Endodermal cell (in vitro differentiated cells): ENCODE data around the gene HES7. TPM values are rescaled to one million over a fixed set of nuclear protein-coding genes. Genes with fewer than 3 reads are reported as not detected.

Source experiments
- DNase-seq: peaks from one replicate; pipeline ENCODE4 v3.0.0-alpha.2; 2017
- H3K27ac ChIP-seq: 2 replicates; pipeline ENCODE4 v1.5.1; 2013; ENCODE audit warnings: mild to moderate bottlenecking, low read depth, low read length, moderate library complexity
- H3K27me3 ChIP-seq: 2 replicates; pipeline ENCODE4 v1.6.1; 2013; ENCODE audit warnings: mild to moderate bottlenecking, low read length, moderate library complexity; ENCODE audit not compliant: insufficient read depth, control insufficient read depth, poor library complexity, severe bottlenecking
- H3K36me3 ChIP-seq: 2 replicates; pipeline ENCODE4 v1.7.0; 2013; ENCODE audit warnings: mild to moderate bottlenecking, low read length, moderate library complexity; ENCODE audit not compliant: control insufficient read depth, insufficient read depth
- H3K4me1 ChIP-seq: one replicate; pipeline ENCODE4 v1.7.0; 2013; ENCODE audit warnings: low read length; ENCODE audit not compliant: control insufficient read depth, insufficient read depth
- H3K4me3 ChIP-seq: 2 replicates; pipeline ENCODE4 v1.5.1; 2013; ENCODE audit warnings: mild to moderate bottlenecking, low read length, moderate library complexity
- H3K9ac ChIP-seq: 2 replicates; pipeline ENCODE4 v1.6.1; 2013; ENCODE audit warnings: mild to moderate bottlenecking, low read length, moderate library complexity; ENCODE audit not compliant: poor library complexity, severe bottlenecking; ENCODE audit errors: extremely low read depth
- H3K9me3 ChIP-seq: 2 replicates; pipeline ENCODE4 v1.6.1; 2013; ENCODE audit warnings: mild to moderate bottlenecking, low read length, moderate library complexity; ENCODE audit not compliant: control insufficient read depth
- H3K27ac Mint-ChIP-seq: 2 replicates; pipeline ENCODE4 v1.8.0; 2020; ENCODE audit warnings: mixed read lengths
- H3K27me3 Mint-ChIP-seq: 2 replicates; pipeline ENCODE4 v1.8.0; 2021; ENCODE audit warnings: mild to moderate bottlenecking, mixed read lengths; ENCODE audit not compliant: insufficient read depth
- H3K36me3 Mint-ChIP-seq: 2 replicates; pipeline ENCODE4 v1.8.0; 2020; ENCODE audit warnings: low read depth, mixed read lengths
- H3K4me1 Mint-ChIP-seq: 2 replicates; pipeline ENCODE4 v1.8.0; 2020; ENCODE audit warnings: mixed read lengths
- H3K4me3 Mint-ChIP-seq: 2 replicates; pipeline ENCODE4 v1.8.0; 2020; ENCODE audit warnings: mild to moderate bottlenecking, moderate library complexity, mixed read lengths
- H3K9me3 Mint-ChIP-seq: 2 replicates; pipeline ENCODE4 v1.8.0; 2020; ENCODE audit warnings: mild to moderate bottlenecking, mixed read lengths
- WGBS, 2 experiments: methylation state at CpG; one replicate each; pipeline versions ENCODE4 v1.1.5 to v1.1.7; 2013; ENCODE audit warnings: missing lambda C conversion rate in 2 of 2, mixed read lengths in 1 of 2; ENCODE audit not compliant: insufficient coverage in 1 of 2, insufficient read length in 1 of 2; 5-methylcytosine and 5-hydroxymethylcytosine counted together
- total RNA-seq, 2 donors: library from RNA; stranded (reverse); fragmentation: NEBNext Ultra II Directional in 1 of 2; extraction: Animal tissue kit (Norgen Biotek cat#: 25700) in 1 of 2; gene quantifications; 2 replicates in 1 of 2; 3 replicates in 1 of 2; pipeline ENCODE4 v1.2.1, GENCODE V29; 2021
- TF ChIP-seq, protein P1 (sequence below): fragments of 200-600 bp; sonication (generic); conservative IDR thresholded peaks from 2 replicates; pipeline ENCODE4 v1.5.0; 2021; ENCODE audit warnings: antibody characterized with exemption, mild to moderate bottlenecking

Gene HES7
- total RNA-seq, 2 donors from 2014 or later: 0.40 to 2.2 TPM

DNA sequence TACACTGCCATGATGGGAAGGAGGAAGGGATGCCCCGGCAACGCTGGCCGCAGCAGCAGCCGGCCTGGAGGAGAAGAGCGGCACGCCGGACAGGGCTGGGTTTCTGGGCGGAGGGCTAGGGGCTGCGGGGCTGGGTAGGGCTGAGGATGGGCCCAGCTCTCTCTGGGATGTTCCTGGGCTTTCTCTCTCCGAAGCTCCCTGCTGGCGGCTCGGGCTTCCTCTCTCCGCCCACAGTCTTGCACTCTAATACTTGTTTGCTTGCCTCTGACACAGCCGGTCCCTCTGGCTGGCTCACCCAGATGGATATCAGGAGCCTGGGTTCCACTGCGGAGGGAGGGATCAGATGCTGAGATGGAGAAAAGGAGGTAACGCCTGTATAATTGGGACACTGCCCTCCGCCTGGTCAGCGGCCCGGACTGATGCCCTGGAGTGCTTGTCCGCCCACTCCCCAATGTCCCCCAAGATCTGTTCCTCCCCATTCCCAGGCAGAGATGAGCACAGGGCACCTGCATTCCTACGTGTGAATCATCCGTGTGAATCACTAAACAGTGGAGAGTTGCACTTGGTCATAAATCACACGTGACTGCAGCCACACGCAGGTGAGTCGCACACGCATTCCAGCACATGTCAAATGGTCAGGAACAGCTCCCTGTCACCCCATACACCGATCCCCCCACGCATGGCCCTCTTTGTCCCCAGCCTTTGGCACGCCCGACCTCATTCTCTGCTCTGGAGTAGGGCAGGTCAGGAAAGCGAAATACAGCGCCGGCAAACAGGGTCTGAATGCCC, 5.7 kb downstream of the HES7 start, which contains the start of gene ALOXE3:
ALOXE3 (minus strand) TSS at position 535 of the 789 bp plus-strand sequence; CDS start at position 11, 524 bp downstream.
- H3K36me3 Mint-ChIP-seq: no peaks in the 10 kb centered on the region
- peak within 1 kb of the TSS; percentile 91 for H3K4me3 ChIP-seq
- peak; percentile 88 for DNase-seq
- peak within 1 kb of the TSS; percentile 83 for H3K4me3 Mint-ChIP-seq
- H3K27me3 Mint-ChIP-seq: peaks cover 72% of the 10 kb centered on the region
- peaks cover 11% of the 10 kb centered on the region for H3K4me1 Mint-ChIP-seq
- H3K9me3 ChIP-seq: no peaks in the 10 kb centered on the region
- no peaks in the 10 kb centered on the region for H3K36me3 ChIP-seq
- peak within 1 kb of the TSS; percentile 91 for H3K27ac Mint-ChIP-seq
- H3K27me3 ChIP-seq: peaks cover 64% of the 10 kb centered on the region
- H3K4me1 ChIP-seq: no peaks in the 10 kb centered on the region
- TF ChIP-seq, protein P1, sequence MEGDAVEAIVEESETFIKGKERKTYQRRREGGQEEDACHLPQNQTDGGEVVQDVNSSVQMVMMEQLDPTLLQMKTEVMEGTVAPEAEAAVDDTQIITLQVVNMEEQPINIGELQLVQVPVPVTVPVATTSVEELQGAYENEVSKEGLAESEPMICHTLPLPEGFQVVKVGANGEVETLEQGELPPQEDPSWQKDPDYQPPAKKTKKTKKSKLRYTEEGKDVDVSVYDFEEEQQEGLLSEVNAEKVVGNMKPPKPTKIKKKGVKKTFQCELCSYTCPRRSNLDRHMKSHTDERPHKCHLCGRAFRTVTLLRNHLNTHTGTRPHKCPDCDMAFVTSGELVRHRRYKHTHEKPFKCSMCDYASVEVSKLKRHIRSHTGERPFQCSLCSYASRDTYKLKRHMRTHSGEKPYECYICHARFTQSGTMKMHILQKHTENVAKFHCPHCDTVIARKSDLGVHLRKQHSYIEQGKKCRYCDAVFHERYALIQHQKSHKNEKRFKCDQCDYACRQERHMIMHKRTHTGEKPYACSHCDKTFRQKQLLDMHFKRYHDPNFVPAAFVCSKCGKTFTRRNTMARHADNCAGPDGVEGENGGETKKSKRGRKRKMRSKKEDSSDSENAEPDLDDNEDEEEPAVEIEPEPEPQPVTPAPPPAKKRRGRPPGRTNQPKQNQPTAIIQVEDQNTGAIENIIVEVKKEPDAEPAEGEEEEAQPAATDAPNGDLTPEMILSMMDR: no peak
- H3K9me3 Mint-ChIP-seq: no peaks in the 10 kb centered on the region
- H3K27ac ChIP-seq: no peak within 1 kb of the TSS
- WGBS, 2 experiments: 0 to 1% methylated on average over 16 to 33 of the region's 33 CpGs
- no peak within 1 kb of the TSS for H3K9ac ChIP-seq

DNA sequence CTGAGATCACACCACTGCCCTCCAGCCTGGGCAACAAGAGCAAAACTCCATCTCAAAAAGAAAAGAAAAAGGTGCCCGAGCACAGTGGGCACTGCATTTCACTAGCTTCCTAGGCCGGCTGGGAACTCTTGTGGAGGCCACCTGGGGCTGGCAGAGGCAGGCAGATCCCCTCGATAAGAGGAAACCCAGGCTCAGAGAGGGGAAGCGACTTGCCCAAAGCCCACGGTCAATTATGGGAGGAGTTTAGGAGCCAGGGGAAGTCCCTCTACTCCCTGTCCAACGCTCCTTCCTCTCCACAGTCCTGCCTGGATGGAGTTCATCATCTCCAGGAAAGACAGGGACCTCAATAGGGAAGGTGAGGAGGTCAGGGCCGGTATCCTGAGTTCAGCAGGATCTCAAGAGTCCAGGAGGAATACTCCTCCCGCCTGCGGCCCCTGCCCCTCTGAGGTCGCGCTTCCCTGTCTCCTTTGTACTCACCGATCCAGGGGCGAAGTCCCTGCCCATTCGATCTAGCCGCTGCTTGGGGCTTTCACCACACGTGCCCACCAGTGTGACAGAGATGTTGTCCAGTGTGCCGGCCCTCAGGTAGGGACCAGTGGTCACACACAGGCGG, 6.4 kb downstream of the HES7 start:
- no peak overlapping the region for H3K27ac ChIP-seq

DNA sequence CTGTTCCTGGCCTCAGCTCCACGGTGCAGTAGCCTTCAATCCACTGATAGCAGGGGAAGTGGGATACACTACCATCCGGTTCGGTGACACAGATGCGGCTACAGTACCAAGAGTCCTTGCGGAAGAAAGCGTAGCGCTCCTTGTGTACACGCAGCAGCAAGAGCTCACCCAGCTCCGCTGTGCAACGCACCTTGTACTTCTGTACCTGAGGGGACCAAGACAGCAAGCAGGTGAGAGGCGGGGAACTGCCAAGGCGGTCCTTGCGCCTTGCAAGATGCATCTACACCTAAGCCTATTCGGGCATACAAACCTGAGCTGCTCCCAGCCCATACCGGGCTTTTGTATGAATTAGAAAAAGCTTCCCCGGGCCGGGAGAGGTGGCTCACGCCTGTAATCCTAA, 7.1 kb downstream of the HES7 start:
- Mint-ChIP-seq H3K27ac (no peak overlapping the region), H3K36me3 (no peaks in the 10 kb centered on the region), H3K4me1 (peaks cover 11% of the 10 kb centered on the region), H3K9me3 (no peaks in the 10 kb centered on the region), H3K4me3 (no peak overlapping the region), H3K27me3 (peaks cover 72% of the 10 kb centered on the region)
- DNase-seq: no peak
- no peaks in the 10 kb centered on the region for H3K4me1 ChIP-seq
- no peak overlapping the region for H3K9ac ChIP-seq
- H3K27ac ChIP-seq: no peak overlapping the region
- H3K4me3 ChIP-seq: no peak overlapping the region
- WGBS, 2 experiments: 79 to 82% methylated on average over 12 to 18 of the region's 18 CpGs
- no peaks in the 10 kb centered on the region for H3K36me3 ChIP-seq
- TF ChIP-seq, protein P1: no peak
- no peaks in the 10 kb centered on the region for H3K9me3 ChIP-seq
- peaks cover 64% of the 10 kb centered on the region for H3K27me3 ChIP-seq

More for the DNA sequence above, 6.4 kb downstream of the HES7 start:
- H3K4me1 ChIP-seq: no peaks in the 10 kb centered on the region
- Mint-ChIP-seq H3K36me3 (no peaks in the 10 kb centered on the region), H3K27me3 (peaks cover 72% of the 10 kb centered on the region), H3K9me3 (no peaks in the 10 kb centered on the region), H3K4me3 (peak overlapping the region; percentile 83), H3K4me1 (peaks cover 11% of the 10 kb centered on the region), H3K27ac (no peak overlapping the region)
- no peaks in the 10 kb centered on the region for H3K9me3 ChIP-seq
- 14 to 15% methylated on average over 8 to 18 of the region's 18 CpGs for WGBS, 2 experiments
- no peaks in the 10 kb centered on the region for H3K36me3 ChIP-seq
- no peak for DNase-seq
- H3K9ac ChIP-seq: no peak overlapping the region
- H3K27me3 ChIP-seq: peaks cover 64% of the 10 kb centered on the region
- TF ChIP-seq, protein P1: no peak
- H3K4me3 ChIP-seq: peak overlapping the region; percentile 91
